Endothelial cell of umbilical vein (primary cell): Measurements from ENCODE around the gene RAI1. TPM values are rescaled to one million over a fixed set of nuclear protein-coding genes. Genes with fewer than 3 reads are reported as not detected.

Experiments
- BruUV-seq: library from RNA; stranded (reverse); fragments of 400-500 nt; replicated peaks from 2 replicates; lab custom pipeline; 2021; lab: Mats Ljungman, UMichigan
- CTCF ChIA-PET: fragments of 300-600, 350-600 bp; sonication (Branson Sonifier 250); formaldehyde crosslinking; loops from one replicate; lab custom pipeline; 2021; ENCODE audit warnings: antibody characterized with exemption, inconsistent platforms; lab: Charles Lee
- POLR2A ChIA-PET: fragments of 300-600, 350-600 bp; sonication (Branson Sonifier 250); formaldehyde crosslinking; loops from one replicate; lab custom pipeline; 2021; ENCODE audit warnings: antibody characterized with exemption, inconsistent platforms; lab: Charles Lee
- DNase-seq: peaks from one replicate; pipeline ENCODE4 v3.0.0-alpha.2; 2011; ENCODE audit warnings: low read depth, low spot score
- FAIRE-seq: peaks from 2 replicates; lab custom pipeline; 2011; peaks lifted over from hg19 to GRCh38; lab: Jason Lieb, UNC
- H2AFZ ChIP-seq: 2 replicates; pipeline ENCODE4 v1.6.0; 2012; ENCODE audit warnings: low read depth, low read length, control low read depth, inconsistent platforms
- H3K27ac ChIP-seq: 2 replicates; pipeline ENCODE4 v1.5.1; 2011; ENCODE audit warnings: low read depth, mild to moderate bottlenecking, control low read depth, low read length, moderate library complexity; ENCODE audit not compliant: insufficient read depth
- H3K27me3 ChIP-seq, 2 experiments: 2 replicates each; pipeline versions ENCODE4 v1.6.0 to v1.6.1; 2011; ENCODE audit warnings: low read length in 2 of 2, mixed read lengths in 1 of 2; ENCODE audit not compliant: control insufficient read depth in 2 of 2, insufficient read depth in 2 of 2
- H3K36me3 ChIP-seq, 2 experiments: 2 replicates in 1 of 2; 3 replicates in 1 of 2; pipeline ENCODE4 v1.5.1; 2011; ENCODE audit warnings: low read length in 2 of 2, mild to moderate bottlenecking in 1 of 2, moderate library complexity in 1 of 2; ENCODE audit not compliant: control insufficient read depth in 2 of 2, insufficient read depth in 2 of 2; ENCODE audit errors: extremely low read depth in 1 of 2
- H3K4me1 ChIP-seq: 3 replicates; pipeline ENCODE4 v1.5.1; 2011; ENCODE audit warnings: mild to moderate bottlenecking, low read length; ENCODE audit not compliant: control insufficient read depth, insufficient read depth; ENCODE audit errors: extremely low read depth
- H3K4me2 ChIP-seq: 2 replicates; pipeline ENCODE4 v1.6.1; 2011; ENCODE audit warnings: low read length, control low read depth, mixed read lengths; ENCODE audit not compliant: insufficient read depth
- H3K4me3 ChIP-seq, 3 experiments: fragments of 200-600 bp in 1 of 3; sonication (generic), shearing (Covaris generic) in 1 of 3; replicated peaks in 1 of 3; 2 replicates each; pipeline ENCODE4 v1.5.1; 2011 to 2016; ENCODE audit warnings: control low read depth in 3 of 3, low read length in 3 of 3, mild to moderate bottlenecking in 2 of 3, inconsistent platforms in 1 of 3, low read depth in 1 of 3, moderate library complexity in 1 of 3; ENCODE audit not compliant: insufficient read depth in 1 of 3
- H3K79me2 ChIP-seq: 2 replicates; pipeline ENCODE4 v1.6.0; 2012; ENCODE audit warnings: low read length, inconsistent platforms; ENCODE audit not compliant: control insufficient read depth, insufficient read depth
- H3K9ac ChIP-seq: replicated peaks from 2 replicates; pipeline ENCODE3; 2011; ENCODE audit warnings: low read length, control low read depth; ENCODE audit not compliant: insufficient read depth; ENCODE audit errors: extremely low read depth
- H3K9me1 ChIP-seq: replicated peaks from 3 replicates; pipeline ENCODE4 v1.6.0; 2011; ENCODE audit warnings: mild to moderate bottlenecking, low read length; ENCODE audit not compliant: control insufficient read depth, insufficient read depth; ENCODE audit errors: extremely low read depth
- H3K9me3 ChIP-seq: replicated peaks from 2 replicates; pipeline ENCODE4 v1.5.1; 2012; ENCODE audit warnings: low read length, inconsistent platforms; ENCODE audit not compliant: control insufficient read depth, insufficient read depth
- H4K20me1 ChIP-seq: replicated peaks from 2 replicates; pipeline ENCODE3; 2011; ENCODE audit warnings: mild to moderate bottlenecking, low read length; ENCODE audit not compliant: control insufficient read depth, insufficient read depth; ENCODE audit errors: extremely low read depth
- CTCF ChIP-seq, 2 donors: IDR thresholded peaks; 1 replicate in 1 of 2; 2 replicates in 1 of 2; pipeline ENCODE4 v1.5.1; 2011; ENCODE audit warnings: low read length in 2 of 2, mild to moderate bottlenecking in 2 of 2, moderate library complexity in 2 of 2, control low read depth in 1 of 2, inconsistent platforms in 1 of 2, low read depth in 1 of 2; ENCODE audit not compliant: insufficient read depth in 1 of 2; ENCODE audit errors: extremely low read depth in 1 of 2
- EZH2 ChIP-seq: IDR thresholded peaks from 2 replicates; pipeline ENCODE4 v1.6.1; 2012; ENCODE audit warnings: borderline replicate concordance, low read depth, mild to moderate bottlenecking, moderate library complexity, low read length, inconsistent platforms; ENCODE audit not compliant: severe bottlenecking
- FOS ChIP-seq: IDR thresholded peaks from 2 replicates; pipeline ENCODE4 v1.6.1; 2011; ENCODE audit warnings: mild to moderate bottlenecking, low read length, moderate library complexity, borderline replicate concordance; ENCODE audit not compliant: insufficient read depth
- GATA2 ChIP-seq: IDR thresholded peaks from 2 replicates; pipeline ENCODE4 v1.7.0; 2011; ENCODE audit warnings: low read depth, mild to moderate bottlenecking, moderate library complexity, mixed read lengths, low read length; ENCODE audit not compliant: insufficient read length, insufficient read depth
- JUN ChIP-seq: IDR thresholded peaks from 2 replicates; pipeline ENCODE4 v1.6.1; 2011; ENCODE audit warnings: borderline replicate concordance, low read depth; ENCODE audit not compliant: insufficient read length, insufficient read depth
- MAX ChIP-seq: IDR thresholded peaks from 2 replicates; pipeline ENCODE4 v1.6.1; 2011; ENCODE audit not compliant: insufficient read depth, insufficient read length
- MYC ChIP-seq: IDR thresholded peaks from one replicate; pipeline ENCODE4 v1.6.1; 2011; ENCODE audit warnings: mild to moderate bottlenecking, low read depth, low read length
- POLR2A ChIP-seq: IDR thresholded peaks from 2 replicates; pipeline ENCODE4 v1.6.1; 2012; ENCODE audit warnings: low read depth, mild to moderate bottlenecking, control low read depth, low read length
- POLR2AphosphoS5 ChIP-seq: IDR thresholded peaks from 2 replicates; pipeline ENCODE4 v1.6.1; 2012; ENCODE audit warnings: low read depth, mild to moderate bottlenecking, control low read depth, low read length, moderate library complexity; ENCODE audit not compliant: insufficient read depth
- dilution Hi-C: fragments of 300-500 bp; cut with MboI; formaldehyde crosslinking; loops from one replicate; pipeline ENCODE4 v1.15.0; 2019; ENCODE audit warnings: low sequenced_read_pairs; ENCODE audit not compliant: extremely low pct_ligation_motif_present
- intact Hi-C: fragments of 100-400 bp; cut with micrococcal nuclease; formaldehyde crosslinking; loops from one replicate; pipeline ENCODE4 v1.10.0; 2022
- polyA plus RNA-seq, 4 experiments: library from polyadenylated mRNA; depleted of rRNA in 3 of 4; stranded (reverse) in 3 of 4; unstranded in 1 of 4; fragments of >200 nt; gene quantifications; 2 replicates each; pipeline versions ENCODE4 v1.2.1 to v1.2.3, GENCODE V29; 2011 to 2012; ENCODE audit warnings: missing spikeins in 1 of 4
- total RNA-seq: library from RNA; stranded (reverse); gene quantifications from 2 replicates; pipeline ENCODE4 v1.2.3, GENCODE V29; 2021

RAI1 gene
- total and polyA plus RNA-seq, 2 donors (not counting 3 experiments of a cell fraction or from before 2014, with no cell fraction given), result 7.8 to 43.3 TPM

DNA sequence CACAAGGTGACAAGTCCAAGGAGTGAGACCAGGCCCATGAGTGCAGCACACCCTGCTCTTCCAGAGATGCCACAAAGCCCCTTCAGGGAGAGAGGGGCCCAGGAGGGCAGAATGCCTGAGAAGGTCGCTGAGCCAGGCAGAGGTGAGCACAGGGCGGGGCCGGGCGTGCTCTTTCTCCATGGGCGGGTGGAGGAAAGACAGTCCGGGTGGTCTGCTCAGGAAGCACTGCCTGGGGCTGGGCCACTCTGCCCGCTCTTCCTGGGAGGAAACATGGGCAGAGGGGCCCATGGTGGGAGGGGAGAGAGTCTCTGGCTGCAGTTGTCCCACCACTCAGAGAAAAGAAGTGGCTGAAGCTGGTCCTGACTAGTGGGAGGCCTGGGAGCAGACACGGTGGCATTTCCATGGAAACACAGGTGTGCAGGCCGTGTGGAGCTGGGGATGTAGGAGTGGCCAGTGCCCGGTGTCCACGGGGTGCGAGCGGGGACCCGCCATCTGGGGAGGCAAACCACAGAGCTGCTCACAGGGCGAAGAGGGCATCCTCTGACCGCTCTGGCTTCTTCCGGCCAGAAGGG is 165.9 kb downstream of the RAI1 start:
- DNase-seq (no peak), FAIRE-seq (no peak)
- Histone ChIP-seq H3K4me2 (no peak overlapping the region), H3K4me1 (peaks cover 7% of the 10 kb centered on the region), H3K9me1 (no peaks in the 10 kb centered on the region), H3K9ac (no peak overlapping the region), H2AFZ (no peak overlapping the region), H3K9me3 (no peaks in the 10 kb centered on the region), H3K36me3 (peaks cover 0 to 7% of the 10 kb centered on the region in 2 experiments), H4K20me1 (no peaks in the 10 kb centered on the region), H3K4me3 (no peak overlapping the region), H3K27me3 (no peaks in the 10 kb centered on the region), H3K79me2 (no peaks in the 10 kb centered on the region), H3K27ac (no peak overlapping the region)
- TF ChIP-seq MAX (no peak), GATA2 (no peak), JUN (no peak), FOS (no peak), EZH2 (no peak), CTCF (IDR thresholded peaks at IDR 0.05; ENCODE audit: extremely low read depth in 1 of 2, insufficient read depth in 1 of 2, low read depth in 1 of 2, low read length in 2 of 2) (no peak), POLR2AphosphoS5 (no peak), POLR2A (no peak), MYC (no peak)
- intact Hi-C loops (no loop called here), dilution Hi-C loops (no loop called here)
- ChIA-PET POLR2A (no interaction called here), CTCF (interaction anchor here (4.9 kb wide), 1 partner anchor 14 kb away, joined by 23 read pairs; no protein-coding TSS in a partner anchor)
- BruUV-seq, result no TSS peak
